KMS-11 (cell line): Measurements from ENCODE around the gene MTAP.

Experiments
- H2AFZ ChIP-seq: fragments of 200-600 bp; sonication (generic); 2 replicates; pipeline ENCODE4 v1.6.1; 2016; ENCODE audit warnings: antibody characterized with exemption, mixed run types, low read depth
- H3K27ac ChIP-seq: fragments of 200-600 bp; sonication (generic); 2 replicates; pipeline ENCODE4 v1.6.1; 2016; ENCODE audit warnings: mild to moderate bottlenecking, mixed run types
- H3K27me3 ChIP-seq: fragments of 200-600 bp; sonication (generic); 2 replicates; pipeline ENCODE4 v1.6.1; 2017; ENCODE audit warnings: mild to moderate bottlenecking, low read depth, mixed run types, moderate library complexity; ENCODE audit not compliant: insufficient read depth
- H3K36me3 ChIP-seq: fragments of 200-600 bp; sonication (generic); 2 replicates; pipeline ENCODE4 v1.6.1; 2017; ENCODE audit warnings: mild to moderate bottlenecking, mixed run types; ENCODE audit not compliant: insufficient read depth
- H3K4me1 ChIP-seq: fragments of 200-600 bp; sonication (generic); 2 replicates; pipeline ENCODE4 v1.6.1; 2016; ENCODE audit warnings: mild to moderate bottlenecking, low read depth, mixed run types; ENCODE audit not compliant: poor library complexity, severe bottlenecking
- H3K4me2 ChIP-seq: fragments of 200-600 bp; sonication (generic); 2 replicates; pipeline ENCODE4 v1.7.0; 2016; ENCODE audit warnings: mild to moderate bottlenecking, mixed run types
- H3K4me3 ChIP-seq: fragments of 200-600 bp; sonication (generic); IDR thresholded peaks from 2 replicates; pipeline ENCODE4 v1.6.1; 2017; ENCODE audit warnings: low read depth, low read length, mixed read lengths; ENCODE audit not compliant: insufficient read depth
- H3K79me2 ChIP-seq: fragments of 200-600 bp; sonication (generic); 2 replicates; pipeline ENCODE4 v1.6.1; 2016; ENCODE audit warnings: low read depth, mixed run types; ENCODE audit not compliant: insufficient read depth
- H3K9ac ChIP-seq: fragments of 200-600 bp; sonication (generic); 2 replicates; pipeline ENCODE4 v1.6.1; 2016; ENCODE audit warnings: mild to moderate bottlenecking, mixed run types
- H4K20me1 ChIP-seq: fragments of 200-600 bp; sonication (generic); 2 replicates; pipeline ENCODE4 v1.6.1; 2016; ENCODE audit warnings: mild to moderate bottlenecking, mixed run types; ENCODE audit not compliant: insufficient read depth
- CTCF ChIP-seq: fragments of 200-600 bp; sonication (generic); conservative IDR thresholded peaks from 2 replicates; pipeline ENCODE4 v1.6.1; 2017; ENCODE audit warnings: low read depth, mild to moderate bottlenecking, antibody characterized with exemption, low read length, moderate library complexity, mixed read lengths

MTAP gene

GRCh38 chr9:21889673-21890072, 87.2 kb downstream of the MTAP start:
- TF ChIP-seq CTCF, result no peak
- Histone ChIP-seq H3K27ac (no peak overlapping the region), H4K20me1 (no peaks in the 10 kb centered on the region), H3K4me2 (no peak overlapping the region), H3K79me2 (0 out of 2 replicates have a peak, but pooled peaks cover 5% of the 10 kb centered on the region), H3K27me3 (no peaks in the 10 kb centered on the region), H3K9ac (no peak overlapping the region), H3K36me3 (0 out of 2 replicates have a peak, but pooled peaks cover 3% of the 10 kb centered on the region), H3K4me1 (no peaks in the 10 kb centered on the region), H3K4me3 (no peak overlapping the region), H2AFZ (no peak overlapping the region)

GRCh38 chr9:21890696-21891095, 88.3 kb downstream of the MTAP start:
- H2AFZ ChIP-seq, result no peak overlapping the region
- H3K79me2 ChIP-seq, result 0 out of 2 replicates have a peak, but pooled peaks cover 5% of the 10 kb centered on the region
- H3K4me2 ChIP-seq, result no peak overlapping the region
- no peaks in the 10 kb centered on the region for H3K4me1 ChIP-seq
- no peak overlapping the region for H3K27ac ChIP-seq
- no peaks in the 10 kb centered on the region for H4K20me1 ChIP-seq
- no peak overlapping the region for H3K9ac ChIP-seq
- no peak for TF ChIP-seq CTCF
- no peaks in the 10 kb centered on the region for H3K27me3 ChIP-seq
- H3K36me3 ChIP-seq, result 0 out of 2 replicates have a peak, but pooled peaks cover 3% of the 10 kb centered on the region
- no peak overlapping the region for H3K4me3 ChIP-seq

GRCh38 chr9:21901546-21901945, 99.1 kb downstream of the MTAP start:
- H3K27me3 ChIP-seq, result no peaks in the 10 kb centered on the region
- no peak overlapping the region for H3K4me2 ChIP-seq

GRCh38 chr9:21902136-21902535, 99.7 kb downstream of the MTAP start:
- no peak overlapping the region for H3K4me3 ChIP-seq
- H2AFZ ChIP-seq, result no peak overlapping the region
- H3K36me3 ChIP-seq, result no peaks in the 10 kb centered on the region
- no peak overlapping the region for H3K9ac ChIP-seq
- H3K79me2 ChIP-seq, result no peaks in the 10 kb centered on the region
- no peaks in the 10 kb centered on the region for H4K20me1 ChIP-seq
- H3K4me2 ChIP-seq, result no peak overlapping the region
- no peaks in the 10 kb centered on the region for H3K27me3 ChIP-seq
- no peaks in the 10 kb centered on the region for H3K4me1 ChIP-seq
- no peak for TF ChIP-seq CTCF
- no peak overlapping the region for H3K27ac ChIP-seq

More at GRCh38 chr9:21901546-21901945, 99.1 kb downstream of the MTAP start:
- Histone ChIP-seq H3K79me2 (no peaks in the 10 kb centered on the region), H3K36me3 (no peaks in the 10 kb centered on the region), H3K4me1 (no peaks in the 10 kb centered on the region), H4K20me1 (no peaks in the 10 kb centered on the region), H2AFZ (no peak overlapping the region), H3K9ac (no peak overlapping the region), H3K27ac (no peak overlapping the region), H3K4me3 (no peak overlapping the region)
- TF ChIP-seq CTCF, result no peak
